Cardiac fibroblast (primary cell): ENCODE data around the gene HIPK2.

Experiments used
- DNase-seq, 2 donors: peaks; one replicate each; pipeline versions ENCODE4 v3.0.0 to v3.0.0-alpha.2; 2010; ENCODE audit warnings: low read depth in 2 of 2
- H3K4me3 ChIP-seq, 2 donors: replicated peaks in 1 of 2; 1 replicate in 1 of 2; 2 replicates in 1 of 2; pipeline ENCODE4 v1.5.1; 2011; ENCODE audit warnings: low read depth in 2 of 2, low read length in 2 of 2, mild to moderate bottlenecking in 2 of 2, moderate library complexity in 1 of 2
- TF ChIP-seq, protein P1 (sequence below): IDR thresholded peaks from one replicate; pipeline ENCODE4 v1.5.1; 2011; ENCODE audit warnings: low read depth, mild to moderate bottlenecking, low read length, inconsistent platforms

The HIPK2 gene

DNA sequence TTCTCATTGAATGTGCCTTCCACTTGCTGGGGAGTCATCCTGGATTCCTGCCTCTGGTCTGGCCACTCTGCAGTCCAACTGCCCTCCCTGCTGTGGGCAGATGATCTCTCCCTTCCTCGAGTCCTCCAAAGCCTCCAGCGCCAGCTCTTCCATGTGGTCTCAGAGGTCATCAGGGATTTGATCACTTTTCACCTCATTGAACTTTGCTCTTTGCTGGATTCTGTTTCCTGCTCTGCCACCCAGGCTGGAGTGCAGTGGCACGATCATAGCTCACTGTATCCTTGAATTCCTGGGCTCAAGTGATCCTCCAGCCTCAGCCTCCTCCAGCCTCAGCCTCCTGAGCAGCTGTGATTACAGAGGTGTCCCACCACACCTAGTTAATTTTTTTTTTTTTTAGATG lies 29.2 kb upstream of the HIPK2 start:
- TF ChIP-seq, protein P1, sequence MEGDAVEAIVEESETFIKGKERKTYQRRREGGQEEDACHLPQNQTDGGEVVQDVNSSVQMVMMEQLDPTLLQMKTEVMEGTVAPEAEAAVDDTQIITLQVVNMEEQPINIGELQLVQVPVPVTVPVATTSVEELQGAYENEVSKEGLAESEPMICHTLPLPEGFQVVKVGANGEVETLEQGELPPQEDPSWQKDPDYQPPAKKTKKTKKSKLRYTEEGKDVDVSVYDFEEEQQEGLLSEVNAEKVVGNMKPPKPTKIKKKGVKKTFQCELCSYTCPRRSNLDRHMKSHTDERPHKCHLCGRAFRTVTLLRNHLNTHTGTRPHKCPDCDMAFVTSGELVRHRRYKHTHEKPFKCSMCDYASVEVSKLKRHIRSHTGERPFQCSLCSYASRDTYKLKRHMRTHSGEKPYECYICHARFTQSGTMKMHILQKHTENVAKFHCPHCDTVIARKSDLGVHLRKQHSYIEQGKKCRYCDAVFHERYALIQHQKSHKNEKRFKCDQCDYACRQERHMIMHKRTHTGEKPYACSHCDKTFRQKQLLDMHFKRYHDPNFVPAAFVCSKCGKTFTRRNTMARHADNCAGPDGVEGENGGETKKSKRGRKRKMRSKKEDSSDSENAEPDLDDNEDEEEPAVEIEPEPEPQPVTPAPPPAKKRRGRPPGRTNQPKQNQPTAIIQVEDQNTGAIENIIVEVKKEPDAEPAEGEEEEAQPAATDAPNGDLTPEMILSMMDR: no peak
- no peak for DNase-seq
- H3K4me3 ChIP-seq: no peak overlapping the region

DNA sequence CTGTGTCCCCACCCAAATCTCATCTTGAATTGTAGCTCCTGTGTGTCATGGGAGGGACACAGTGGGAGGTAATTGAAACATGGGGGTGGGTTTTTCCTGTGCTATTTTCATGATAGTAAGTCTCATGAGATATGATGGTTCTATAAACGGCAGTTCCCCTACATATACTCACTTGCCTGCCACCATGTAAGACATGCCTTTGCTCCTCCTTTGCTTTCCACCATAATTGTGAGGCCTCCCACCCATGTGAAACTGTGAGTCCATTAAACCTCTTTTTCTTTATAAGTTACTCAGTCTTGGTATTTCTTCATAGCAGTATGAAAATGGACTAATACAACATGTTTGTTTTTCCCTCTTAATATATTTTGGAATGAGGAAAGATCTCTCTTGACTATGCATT lies 26.8 kb upstream of the HIPK2 start:
- H3K4me3 ChIP-seq: no peak overlapping the region
- no peak for DNase-seq
- TF ChIP-seq, protein P1: no peak

DNA sequence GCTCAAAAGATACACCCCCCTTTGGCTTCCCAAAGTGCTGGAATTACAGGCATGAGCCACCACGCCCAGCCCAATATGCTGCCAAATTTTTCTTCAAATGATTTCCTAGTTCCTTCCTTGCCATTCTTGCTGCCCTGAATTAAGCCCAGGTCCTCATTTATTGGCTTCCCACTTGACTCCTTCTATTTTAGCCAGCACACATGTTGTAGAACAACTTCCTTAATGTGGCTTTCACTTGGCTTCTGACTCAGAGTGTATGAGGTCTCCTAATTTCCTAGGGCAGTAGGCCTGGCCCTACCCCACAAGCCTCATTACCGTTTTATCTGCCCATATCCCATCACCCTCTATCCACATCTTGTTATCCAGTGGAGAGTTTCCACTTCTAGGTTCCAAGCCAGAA lies 21.8 kb upstream of the HIPK2 start:
- TF ChIP-seq, protein P1: no peak
- H3K4me3 ChIP-seq: no peak overlapping the region
- DNase-seq: peak in 1 of 2 donors; percentile 39

DNA sequence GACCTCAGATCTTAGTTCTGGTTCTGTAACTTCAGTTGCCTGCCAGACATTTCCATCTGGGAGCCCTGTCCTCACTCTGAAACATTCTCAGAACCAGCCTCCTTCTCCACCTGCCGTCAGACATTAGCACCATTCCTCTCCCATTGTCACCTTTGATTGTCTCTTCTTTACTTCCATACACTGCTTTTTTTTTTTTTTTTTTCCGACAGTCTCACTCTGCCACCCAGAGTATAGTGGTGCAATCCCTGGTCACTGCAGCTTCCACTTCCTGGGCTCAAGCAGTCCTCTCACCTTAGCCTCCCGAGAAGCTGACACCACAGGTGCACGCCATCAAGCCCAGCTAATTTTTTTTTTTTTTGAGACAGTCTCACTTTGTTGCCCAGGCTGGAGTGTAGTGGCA lies 21.1 kb upstream of the HIPK2 start:
- no peak overlapping the region for H3K4me3 ChIP-seq
- TF ChIP-seq, protein P1: no peak
- DNase-seq: no peak

DNA sequence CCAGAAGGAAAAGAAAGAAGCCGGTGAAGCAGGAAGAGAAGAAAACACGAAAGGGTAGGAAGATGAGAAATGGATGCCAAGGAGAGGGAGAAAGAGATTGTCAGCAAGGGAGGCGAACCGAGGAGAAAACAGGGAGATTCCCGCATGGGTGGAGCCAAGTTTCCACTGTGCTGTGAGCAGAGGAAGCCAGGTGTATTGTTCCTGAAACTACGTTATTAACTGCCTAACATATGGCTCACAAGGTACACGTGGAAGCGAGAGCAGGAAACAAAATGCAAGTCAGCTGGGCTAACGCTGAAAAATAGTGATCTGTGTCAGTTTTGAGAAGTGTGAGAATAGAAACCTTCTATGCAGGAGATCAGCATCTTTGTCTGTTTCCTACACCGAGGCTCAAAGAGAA lies 20.4 kb upstream of the HIPK2 start:
- TF ChIP-seq, protein P1: no peak
- DNase-seq: no peak
- H3K4me3 ChIP-seq: no peak overlapping the region

DNA sequence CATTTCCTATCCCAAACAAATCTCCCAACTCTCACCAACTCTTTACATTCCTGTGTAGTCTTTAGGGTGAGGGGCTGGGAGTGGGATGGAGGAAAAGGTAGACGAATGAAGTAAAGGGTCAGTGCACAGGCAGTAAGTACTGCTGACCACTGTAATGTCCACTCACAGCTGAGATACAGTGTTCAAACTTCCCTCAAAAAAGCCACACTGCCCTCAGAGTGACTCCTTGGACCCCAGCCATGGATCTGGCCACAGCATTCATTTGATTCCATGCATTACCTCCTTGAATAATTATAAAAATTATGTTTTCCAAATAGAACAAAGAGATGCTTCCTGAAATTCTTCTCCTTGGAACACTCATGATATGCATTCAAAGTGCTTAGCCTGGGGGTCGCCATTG lies 19.8 kb upstream of the HIPK2 start:
- TF ChIP-seq, protein P1: no peak
- no peak for DNase-seq
- H3K4me3 ChIP-seq: no peak overlapping the region

DNA sequence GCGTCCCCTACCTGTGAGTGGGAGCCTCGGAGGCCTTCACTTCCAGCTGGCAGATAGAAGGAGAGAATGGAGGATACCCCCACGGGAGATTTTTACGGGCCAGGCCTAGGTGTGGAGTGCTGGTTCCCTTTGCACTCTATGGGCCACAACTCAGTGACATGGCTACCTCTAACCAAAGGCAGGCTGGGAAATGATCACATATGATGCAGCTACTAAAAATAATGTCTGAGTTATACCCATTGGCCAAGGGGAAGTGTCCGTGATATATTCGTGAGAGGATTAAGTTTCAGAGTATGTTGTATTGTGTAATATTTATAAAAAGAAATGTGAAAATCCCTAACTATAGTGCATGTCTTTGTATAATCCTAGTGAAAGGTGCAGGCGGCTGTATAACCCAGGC lies 13.5 kb upstream of the HIPK2 start:
- DNase-seq: no peak
- H3K4me3 ChIP-seq: no peak overlapping the region
- TF ChIP-seq, protein P1: no peak
